HUES48 (cell line): ENCODE results near the gene TKT.

Experiments used
- H3K27ac ChIP-seq: one replicate; pipeline ENCODE4 v1.7.0; 2013; ENCODE audit warnings: low read depth, low read length, inconsistent platforms
- H3K27me3 ChIP-seq: 2 replicates; pipeline ENCODE4 v1.6.1; 2013; ENCODE audit warnings: mild to moderate bottlenecking, low read length; ENCODE audit not compliant: control insufficient read depth, insufficient read depth
- H3K36me3 ChIP-seq: 2 replicates; pipeline ENCODE4 v1.6.1; 2013; ENCODE audit warnings: low read length; ENCODE audit not compliant: control insufficient read depth, insufficient read depth
- H3K4me1 ChIP-seq: 2 replicates; pipeline ENCODE4 v1.6.1; 2013; ENCODE audit warnings: mild to moderate bottlenecking, low read length; ENCODE audit not compliant: control insufficient read depth, insufficient read depth
- H3K4me3 ChIP-seq: 2 replicates; pipeline ENCODE4 v1.5.1; 2013; ENCODE audit warnings: mild to moderate bottlenecking, low read depth, low read length
- H3K9ac ChIP-seq: 2 replicates; pipeline ENCODE4 v1.6.1; 2013; ENCODE audit warnings: mild to moderate bottlenecking, low read depth, low read length, moderate library complexity
- H3K9me3 ChIP-seq: 2 replicates; pipeline ENCODE4 v1.6.1; 2013; ENCODE audit warnings: low read length; ENCODE audit not compliant: control insufficient read depth, insufficient read depth

TKT gene

DNA sequence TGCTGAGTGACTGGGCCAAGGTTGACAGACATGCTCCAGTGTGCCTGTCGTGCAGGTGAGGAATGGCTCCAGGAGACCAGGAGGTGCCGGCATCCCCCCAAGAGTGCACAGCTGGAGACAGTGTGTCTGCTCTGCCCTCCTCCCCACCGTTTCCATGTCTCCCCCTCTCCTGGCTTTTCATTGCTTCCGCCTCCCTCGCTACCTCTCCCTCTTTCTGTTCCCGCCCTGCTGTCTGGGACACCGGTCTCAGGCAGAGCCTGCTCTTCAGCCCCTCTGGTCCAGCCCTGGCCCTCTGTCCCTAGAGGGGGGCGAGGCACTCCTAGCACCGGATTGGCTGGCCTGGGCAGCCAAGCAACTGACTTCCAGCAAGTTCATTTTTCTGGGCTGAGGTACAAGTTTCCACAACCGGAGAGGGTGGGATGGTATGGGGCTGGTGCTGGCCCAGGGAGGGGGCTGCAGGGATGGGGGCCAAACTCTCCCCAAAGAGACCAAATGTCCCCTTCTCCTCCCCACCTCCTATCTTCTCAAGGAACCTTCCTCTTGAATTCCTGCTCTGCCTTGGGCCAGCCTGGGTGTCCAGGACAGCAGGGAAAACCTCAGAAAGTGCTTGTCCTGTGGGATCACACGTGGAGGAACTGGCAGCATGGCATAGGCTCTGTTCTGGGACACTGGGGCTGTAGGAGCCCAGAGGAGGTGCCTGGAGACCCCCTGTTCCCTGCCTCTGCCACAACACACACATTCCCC lies 62.2 kb downstream of the TKT start:
- H3K9ac ChIP-seq: no peak overlapping the region
- no peak overlapping the region for H3K4me3 ChIP-seq
- H3K27ac ChIP-seq: no peak overlapping the region
- peaks cover 16% of the 10 kb centered on the region; the same call in 1 of the 2 replicates for H3K4me1 ChIP-seq
- H3K9me3 ChIP-seq: no peaks in the 10 kb centered on the region
- H3K27me3 ChIP-seq: no peaks in the 10 kb centered on the region
- peaks cover 20% of the 10 kb centered on the region for H3K36me3 ChIP-seq

DNA sequence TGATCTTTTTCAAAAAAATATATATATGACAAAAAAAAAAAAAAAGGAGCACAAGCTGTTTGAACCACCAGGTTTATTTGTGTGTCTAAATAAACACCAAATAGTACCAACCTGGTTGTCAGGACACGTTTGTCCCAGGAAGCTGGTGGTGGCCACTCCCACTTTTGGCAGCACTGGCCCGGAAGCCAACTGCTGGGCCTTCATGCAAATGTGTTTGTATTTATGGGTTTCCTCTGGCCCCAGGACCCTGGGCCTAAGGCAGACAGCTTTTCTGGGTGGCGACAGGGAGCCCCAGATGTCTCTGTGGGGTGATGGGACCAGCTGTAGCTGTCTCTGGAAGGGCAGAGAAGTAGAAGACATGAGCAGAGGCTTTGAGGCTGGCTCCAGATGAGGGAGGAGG lies 63.2 kb downstream of the TKT start:
- Histone ChIP-seq H3K27me3 (no peaks in the 10 kb centered on the region), H3K9me3 (no peaks in the 10 kb centered on the region), H3K27ac (no peak overlapping the region), H3K4me3 (no peak overlapping the region), H3K9ac (no peak overlapping the region), H3K36me3 (peaks cover 27% of the 10 kb centered on the region), H3K4me1 (peaks cover 16% of the 10 kb centered on the region; the same call in 1 of the 2 replicates)

DNA sequence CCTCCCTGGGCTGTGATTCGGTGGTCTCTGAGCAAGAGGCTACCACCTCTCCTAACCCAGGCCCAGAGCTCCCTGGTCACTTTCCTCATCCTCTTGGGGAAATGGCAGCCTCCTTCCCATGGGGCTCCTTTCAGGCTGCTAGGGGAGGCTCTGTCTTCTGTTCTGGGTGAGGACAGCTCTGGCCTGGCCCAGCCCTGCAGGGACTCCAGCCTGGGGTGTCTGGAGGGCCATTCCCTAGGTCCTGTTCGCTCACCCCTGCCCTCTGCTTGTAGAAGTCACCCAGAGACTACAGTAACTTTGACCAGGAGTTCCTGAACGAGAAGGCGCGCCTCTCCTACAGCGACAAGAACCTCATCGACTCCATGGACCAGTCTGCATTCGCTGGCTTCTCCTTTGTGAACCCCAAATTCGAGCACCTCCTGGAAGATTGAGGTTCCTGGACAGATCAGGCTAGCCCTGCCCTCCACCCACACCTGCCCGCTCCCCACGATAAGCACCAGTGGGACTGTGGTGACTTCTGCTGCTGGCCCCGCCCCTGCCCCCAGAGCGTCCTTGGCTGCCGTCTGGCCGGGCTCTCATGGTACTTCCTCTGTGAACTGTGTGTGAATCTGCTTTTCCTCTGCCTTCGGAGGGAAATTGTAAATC lies 63.9 kb downstream of the TKT start:
- Histone ChIP-seq H3K4me1 (peaks cover 16% of the 10 kb centered on the region; the same call in 1 of the 2 replicates), H3K4me3 (no peak overlapping the region), H3K9me3 (no peaks in the 10 kb centered on the region), H3K36me3 (peaks cover 29% of the 10 kb centered on the region), H3K27me3 (no peaks in the 10 kb centered on the region), H3K9ac (no peak overlapping the region), H3K27ac (no peak overlapping the region)

DNA sequence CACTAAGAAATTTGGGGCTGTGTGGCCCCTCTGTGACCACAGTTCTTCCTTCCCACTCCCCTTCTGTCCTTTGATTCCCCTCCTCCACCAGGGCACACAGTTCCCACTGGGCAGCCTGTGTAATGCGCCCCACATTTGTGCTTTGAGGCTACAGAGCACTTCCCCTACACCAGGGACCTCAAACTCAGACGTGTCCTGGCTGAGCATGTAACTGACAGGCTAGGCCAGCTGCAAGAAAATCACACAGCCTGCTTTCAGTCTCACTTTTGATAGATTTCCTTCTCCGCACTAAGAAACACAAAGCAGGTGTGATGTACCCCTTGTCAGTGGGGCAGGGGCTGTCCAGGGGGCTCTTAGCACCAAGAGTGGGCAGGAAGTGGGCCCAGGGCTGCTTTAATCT lies 65.2 kb downstream of the TKT start:
- no peak overlapping the region for H3K27ac ChIP-seq
- no peaks in the 10 kb centered on the region for H3K9me3 ChIP-seq
- H3K4me1 ChIP-seq: peaks cover 13% of the 10 kb centered on the region; the same call in 1 of the 2 replicates
- no peak overlapping the region for H3K9ac ChIP-seq
- H3K4me3 ChIP-seq: no peak overlapping the region
- peaks cover 41% of the 10 kb centered on the region for H3K36me3 ChIP-seq
- H3K27me3 ChIP-seq: no peaks in the 10 kb centered on the region

DNA sequence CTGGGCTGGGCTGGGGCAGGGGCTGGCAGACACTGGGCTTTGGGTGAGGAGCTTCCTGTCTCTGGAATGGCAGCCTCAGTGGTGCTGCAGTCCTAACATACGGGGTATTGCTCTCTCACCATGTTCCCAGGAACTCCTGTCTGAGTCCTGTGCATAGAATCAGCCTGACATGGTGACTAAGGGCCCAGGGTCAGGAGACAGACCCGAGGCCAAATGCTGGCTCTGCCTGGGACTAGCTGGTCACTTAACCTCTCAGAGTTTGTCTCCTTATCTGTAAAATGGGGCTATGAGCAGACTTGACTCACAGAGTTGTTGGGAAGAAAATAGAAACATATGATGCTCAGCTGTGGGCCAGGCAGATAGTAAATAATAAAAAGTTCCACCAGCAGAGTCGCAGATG lies 66.5 kb downstream of the TKT start:
- H3K4me3 ChIP-seq: no peak overlapping the region
- no peaks in the 10 kb centered on the region for H3K9me3 ChIP-seq
- H3K4me1 ChIP-seq: peaks cover 12% of the 10 kb centered on the region; the same call in 1 of the 2 replicates
- H3K27ac ChIP-seq: no peak overlapping the region
- no peaks in the 10 kb centered on the region for H3K27me3 ChIP-seq
- peaks cover 46% of the 10 kb centered on the region for H3K36me3 ChIP-seq
- no peak overlapping the region for H3K9ac ChIP-seq

DNA sequence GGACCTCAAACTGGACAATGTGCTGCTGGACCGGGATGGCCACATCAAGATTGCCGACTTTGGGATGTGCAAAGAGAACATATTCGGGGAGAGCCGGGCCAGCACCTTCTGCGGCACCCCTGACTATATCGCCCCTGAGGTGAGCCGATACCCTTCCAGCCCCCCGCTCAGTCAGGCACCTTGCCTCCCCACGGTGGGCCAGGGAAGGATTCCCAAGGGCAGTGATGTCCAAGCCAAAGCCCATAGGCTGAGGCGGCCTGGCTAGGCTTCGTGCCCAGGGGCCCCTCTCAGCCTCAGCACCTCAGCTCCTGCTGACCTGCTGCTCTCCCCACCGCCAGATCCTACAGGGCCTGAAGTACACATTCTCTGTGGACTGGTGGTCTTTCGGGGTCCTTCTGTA lies 67.1 kb downstream of the TKT start:
- H3K4me1 ChIP-seq: peaks cover 6% of the 10 kb centered on the region; the same call in 1 of the 2 replicates
- no peaks in the 10 kb centered on the region for H3K9me3 ChIP-seq
- H3K27ac ChIP-seq: no peak overlapping the region
- no peak overlapping the region for H3K9ac ChIP-seq
- peaks cover 46% of the 10 kb centered on the region for H3K36me3 ChIP-seq
- no peak overlapping the region for H3K4me3 ChIP-seq
- no peaks in the 10 kb centered on the region for H3K27me3 ChIP-seq

DNA sequence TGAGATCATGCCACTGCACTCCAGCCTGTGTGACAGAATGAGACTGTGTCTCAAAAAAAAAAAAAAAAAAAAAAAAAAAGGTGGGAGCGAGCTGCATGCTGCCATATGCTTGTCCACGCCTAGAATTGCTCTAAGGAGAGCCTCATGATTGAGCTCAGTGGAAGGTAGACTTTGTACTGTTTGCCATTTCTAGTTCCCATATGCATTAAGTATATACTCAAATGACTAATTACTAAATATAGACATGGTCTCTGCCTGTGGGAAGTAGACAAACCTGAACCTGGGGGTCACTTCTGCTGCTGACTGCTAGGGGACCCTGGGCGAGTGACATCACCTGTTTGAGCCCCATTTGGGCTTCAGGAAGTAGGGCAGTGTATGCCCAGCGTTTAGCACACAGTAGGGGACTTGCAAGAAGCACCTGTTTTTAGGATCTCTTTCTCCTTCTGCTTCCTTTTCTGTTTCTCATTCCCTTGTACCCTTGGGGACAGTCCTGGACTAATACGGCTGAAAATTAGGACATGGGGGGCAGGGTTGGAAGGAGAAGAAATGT lies 67.6 kb downstream of the TKT start:
- H3K36me3 ChIP-seq: peaks cover 51% of the 10 kb centered on the region
- H3K9me3 ChIP-seq: no peaks in the 10 kb centered on the region
- no peak overlapping the region for H3K27ac ChIP-seq
- no peak overlapping the region for H3K4me3 ChIP-seq
- H3K4me1 ChIP-seq: peaks cover 1% of the 10 kb centered on the region; the same call in 1 of the 2 replicates
- no peak overlapping the region for H3K9ac ChIP-seq
- no peaks in the 10 kb centered on the region for H3K27me3 ChIP-seq

DNA sequence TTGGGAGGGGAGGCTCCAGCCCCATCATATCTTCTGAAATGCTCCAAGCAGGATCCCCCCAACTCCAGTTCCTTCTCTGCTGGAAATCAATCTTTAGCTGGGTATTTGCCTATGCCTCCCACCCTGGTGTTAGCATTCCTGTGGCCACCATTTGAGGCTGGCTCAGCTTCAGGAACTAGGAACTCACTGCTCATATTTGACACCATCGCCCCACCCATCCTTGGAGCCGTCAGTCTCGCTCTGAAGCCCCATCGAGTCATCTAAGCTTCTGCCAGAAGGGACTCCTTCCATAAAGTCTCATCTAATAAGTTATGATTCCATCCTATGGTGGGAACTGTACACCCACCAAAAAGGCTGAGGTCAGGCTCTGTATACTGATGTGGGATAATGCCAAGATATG lies 68.4 kb downstream of the TKT start:
- peaks cover 52% of the 10 kb centered on the region for H3K36me3 ChIP-seq
- H3K4me3 ChIP-seq: no peak overlapping the region
- H3K9me3 ChIP-seq: no peaks in the 10 kb centered on the region
- no peak overlapping the region for H3K27ac ChIP-seq
- no peaks in the 10 kb centered on the region for H3K27me3 ChIP-seq
- H3K9ac ChIP-seq: no peak overlapping the region
- no peaks in the 10 kb centered on the region for H3K4me1 ChIP-seq

DNA sequence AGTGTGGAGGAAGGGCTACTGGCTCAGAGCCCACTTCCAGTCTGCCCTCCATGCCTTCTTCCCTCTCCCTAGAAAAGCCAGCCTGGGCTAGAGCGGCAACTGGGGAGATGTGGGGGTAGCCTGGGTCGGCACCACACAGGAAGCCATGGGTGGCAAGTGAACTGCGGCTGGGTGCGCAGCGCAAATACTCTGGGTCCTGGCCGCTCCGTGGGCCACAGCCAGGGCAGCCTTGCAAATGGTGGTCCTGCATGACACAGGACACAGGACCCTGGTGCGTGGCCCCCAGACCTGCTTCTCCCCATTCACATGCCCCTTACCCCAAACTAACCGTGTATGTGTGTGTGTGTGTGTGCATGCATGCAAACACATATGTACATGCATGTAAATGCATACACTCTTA lies 69.1 kb downstream of the TKT start:
- H3K36me3 ChIP-seq: peaks cover 59% of the 10 kb centered on the region
- no peaks in the 10 kb centered on the region for H3K27me3 ChIP-seq
- no peaks in the 10 kb centered on the region for H3K9me3 ChIP-seq
- H3K9ac ChIP-seq: no peak overlapping the region
- no peak overlapping the region for H3K27ac ChIP-seq
- no peak overlapping the region for H3K4me3 ChIP-seq
- no peaks in the 10 kb centered on the region for H3K4me1 ChIP-seq

DNA sequence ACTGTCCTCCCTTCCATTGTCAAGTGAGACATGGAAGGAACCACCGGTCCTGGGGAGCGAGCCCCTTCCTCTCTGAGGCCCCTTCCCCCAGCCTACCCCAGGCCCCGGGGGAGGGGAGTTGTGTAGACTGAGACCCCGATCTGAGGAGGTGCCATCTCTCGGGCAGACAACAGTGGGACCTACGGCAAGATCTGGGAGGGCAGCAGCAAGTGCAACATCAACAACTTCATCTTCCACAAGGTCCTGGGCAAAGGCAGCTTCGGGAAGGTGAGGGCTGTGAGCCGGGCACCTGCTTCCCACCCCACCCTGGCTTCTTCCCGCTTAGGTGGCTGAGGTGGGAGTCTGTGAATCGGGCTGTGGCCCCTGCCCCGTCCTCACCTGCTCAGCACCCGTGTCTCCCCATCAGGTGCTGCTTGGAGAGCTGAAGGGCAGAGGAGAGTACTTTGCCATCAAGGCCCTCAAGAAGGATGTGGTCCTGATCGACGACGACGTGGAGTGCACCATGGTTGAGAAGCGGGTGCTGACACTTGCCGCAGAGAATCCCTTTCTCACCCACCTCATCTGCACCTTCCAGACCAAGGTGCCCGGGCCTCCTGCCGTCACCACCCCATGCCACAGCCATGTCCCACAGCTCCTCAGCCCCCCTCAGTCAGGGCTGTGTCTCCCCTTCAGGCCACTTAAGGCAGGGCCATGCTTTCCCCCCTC lies 69.9 kb downstream of the TKT start:
- Histone ChIP-seq H3K36me3 (peaks cover 65% of the 10 kb centered on the region), H3K9me3 (no peaks in the 10 kb centered on the region), H3K27ac (no peak overlapping the region), H3K4me3 (no peak overlapping the region), H3K9ac (no peak overlapping the region), H3K4me1 (no peaks in the 10 kb centered on the region), H3K27me3 (no peaks in the 10 kb centered on the region)

DNA sequence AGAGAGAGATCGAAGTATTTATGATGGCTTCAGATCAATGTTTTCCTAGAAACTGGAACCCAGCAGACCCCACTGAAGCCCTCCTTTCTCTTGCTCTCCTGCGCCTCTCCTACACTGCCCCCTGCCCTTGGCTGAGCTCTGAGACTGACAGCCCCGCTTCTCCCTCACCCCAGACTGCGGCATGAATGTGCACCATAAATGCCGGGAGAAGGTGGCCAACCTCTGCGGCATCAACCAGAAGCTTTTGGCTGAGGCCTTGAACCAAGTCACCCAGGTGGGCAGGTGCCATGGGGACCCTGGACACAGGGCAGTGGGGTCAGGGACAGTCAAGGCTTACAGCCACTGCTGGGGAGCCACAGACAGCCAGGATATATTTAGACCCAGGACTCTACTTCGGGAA lies 71.1 kb downstream of the TKT start:
- Histone ChIP-seq H3K36me3 (peaks cover 56% of the 10 kb centered on the region), H3K4me1 (no peaks in the 10 kb centered on the region), H3K27ac (no peak overlapping the region), H3K4me3 (no peak overlapping the region), H3K9ac (no peak overlapping the region), H3K9me3 (no peaks in the 10 kb centered on the region), H3K27me3 (no peaks in the 10 kb centered on the region)
